ENCODE results near the gene CYTH1.

Gene CYTH1

GRCh38 chr17:78734793-78735641 is 47.1 kb downstream of the CYTH1 start:
- no peak for DNase-seq

GRCh38 chr17:78732354-78732753 is 49.7 kb downstream of the CYTH1 start:
- no peak for DNase-seq

- DNase-seq: no peak
Measured at GRCh38 chr17:78731904-78732303, 50.2 kb downstream of the CYTH1 start.

GRCh38 chr17:78729641-78730040 is 52.4 kb downstream of the CYTH1 start:
- no peak for DNase-seq

- no peak for DNase-seq
Measured at GRCh38 chr17:78728495-78728894, 53.6 kb downstream of the CYTH1 start.

- no peak for DNase-seq
Measured at GRCh38 chr17:78727476-78728229, 54.4 kb downstream of the CYTH1 start.

GRCh38 chr17:78727057-78727456 is 55.0 kb downstream of the CYTH1 start:
- DNase-seq: no peak

GRCh38 chr17:78726513-78726912 is 55.6 kb downstream of the CYTH1 start:
- DNase-seq: no peak

- peak; percentile 28 to 41 for DNase-seq
Measured at GRCh38 chr17:78725448-78726021, 56.5 kb downstream of the CYTH1 start.

- no peak for DNase-seq
Measured at GRCh38 chr17:78724999-78725398, 57.1 kb downstream of the CYTH1 start.

- DNase-seq: no peak
Measured at GRCh38 chr17:78724544-78724943, 57.5 kb downstream of the CYTH1 start.

GRCh38 chr17:78723957-78724356 is 58.1 kb downstream of the CYTH1 start:
- DNase-seq: no peak

- DNase-seq: no peak
Measured at GRCh38 chr17:78723001-78723796, 58.9 kb downstream of the CYTH1 start.

- DNase-seq: no peak
Measured at GRCh38 chr17:78722246-78722761, 59.8 kb downstream of the CYTH1 start.

GRCh38 chr17:78719630-78720298 is 62.3 kb downstream of the CYTH1 start:
- no peak for DNase-seq

GRCh38 chr17:78718575-78719208 is 63.4 kb downstream of the CYTH1 start:
- peak in 1 of 2 experiments; percentile 6 for DNase-seq

- no peak for DNase-seq
Measured at GRCh38 chr17:78717431-78717980, 64.6 kb downstream of the CYTH1 start.

GRCh38 chr17:78716814-78717393 is 65.2 kb downstream of the CYTH1 start:
- DNase-seq: no peak

- DNase-seq: no peak
Measured at GRCh38 chr17:78716292-78716691, 65.8 kb downstream of the CYTH1 start.

- no peak for DNase-seq
Measured at GRCh38 chr17:78715876-78716275, 66.2 kb downstream of the CYTH1 start.
